K562 (cell line): ENCODE data around the gene IRF6. TPM values are rescaled to one million over a fixed set of nuclear protein-coding genes. Genes with fewer than 3 reads are reported as not detected.

Experiments used
- ATAC-seq: fragments of 200-7000 bp; cut with Tn5 transposase; 3 replicates; pipeline ENCODE4 v1.9.1; 2020; ENCODE audit warnings: moderate library complexity
- BruUV-seq: library from RNA; stranded (reverse); fragments of 400-500 nt; replicated peaks from 2 replicates; lab custom pipeline; 2021; lab: Mats Ljungman, UMichigan
- CTCF ChIA-PET: fragments of 300-600 bp; formaldehyde crosslinking; extraction: SDS; loops from one replicate; lab custom pipeline; 2021; ENCODE audit warnings: low intra/inter-chr PET ratio; lab: Yijun Ruan, JAX
- POLR2A ChIA-PET: fragments of 300-600, 350-650 bp; sonication (Branson Sonifier 250); formaldehyde crosslinking; extraction: SDS; loops from one replicate; lab custom pipeline; 2021; ENCODE audit warnings: antibody characterized with exemption, inconsistent platforms; lab: Yijun Ruan, JAX
- DNase-seq, 4 experiments: peaks; one replicate each; pipeline versions ENCODE4 v3.0.0 to v3.0.0-alpha.2; 2011 to 2018; ENCODE audit warnings: low spot score in 3 of 4, mixed read lengths in 3 of 4; ENCODE audit errors: extremely low read depth in 1 of 4
- FAIRE-seq: peaks from 2 replicates; lab custom pipeline; 2011; peaks lifted over from hg19 to GRCh38; lab: Jason Lieb, UNC
- H2AFZ ChIP-seq: 2 replicates; pipeline ENCODE4 v1.6.0; 2011; ENCODE audit warnings: low read depth, low read length, control low read depth, inconsistent platforms
- H3K27ac ChIP-seq: fragments of 200-600 bp; 3 replicates; pipeline ENCODE4 v1.8.0; 2011; ENCODE audit warnings: low read depth, mild to moderate bottlenecking, control low read depth, inconsistent platforms, low read length, moderate library complexity, mixed read lengths; ENCODE audit errors: extremely low read depth
- H3K27me3 ChIP-seq, 2 experiments: fragments of 300-600 bp in 1 of 2; 2 replicates in 1 of 2; 3 replicates in 1 of 2; pipeline versions ENCODE4 v1.6.0 to v1.8.0; 2011; ENCODE audit warnings: inconsistent platforms in 2 of 2, low read length in 2 of 2, mild to moderate bottlenecking in 1 of 2, mixed read lengths in 1 of 2, moderate library complexity in 1 of 2; ENCODE audit not compliant: control insufficient read depth in 2 of 2, insufficient read depth in 2 of 2
- H3K36me3 ChIP-seq: fragments of 300-600 bp; 3 replicates; pipeline ENCODE4 v1.8.0; 2011; ENCODE audit warnings: mild to moderate bottlenecking, low read length, inconsistent platforms; ENCODE audit not compliant: control insufficient read depth, insufficient read depth
- H3K4me1 ChIP-seq, 2 experiments: fragments of 200-600 bp in 1 of 2; replicated peaks in 1 of 2; 2 replicates in 1 of 2; 3 replicates in 1 of 2; pipeline versions ENCODE4 v1.5.1 to v1.8.0; 2011; ENCODE audit warnings: inconsistent platforms in 2 of 2, low read length in 2 of 2, mild to moderate bottlenecking in 1 of 2, mixed read lengths in 1 of 2, moderate library complexity in 1 of 2; ENCODE audit not compliant: control insufficient read depth in 2 of 2, insufficient read depth in 2 of 2
- H3K4me2 ChIP-seq: 2 replicates; pipeline ENCODE4 v1.6.1; 2011; ENCODE audit warnings: low read length, control low read depth, inconsistent platforms, mixed read lengths; ENCODE audit not compliant: insufficient read depth
- H3K4me3 ChIP-seq: fragments of 200-600 bp; sonication (generic), shearing (Covaris generic); 2 replicates; pipeline ENCODE4 v1.5.1; 2016; ENCODE audit warnings: control low read depth, inconsistent platforms
- H3K79me2 ChIP-seq: fragments of 200-600 bp; 3 replicates; pipeline ENCODE4 v1.8.0; 2011; ENCODE audit warnings: low read length, inconsistent platforms; ENCODE audit not compliant: control insufficient read depth, insufficient read depth
- H3K9ac ChIP-seq, 2 experiments: 2 replicates each; pipeline versions ENCODE4 v1.6.0 to v1.6.1; 2011; ENCODE audit warnings: low read depth in 2 of 2, low read length in 2 of 2, control low read depth in 1 of 2, inconsistent platforms in 1 of 2, mild to moderate bottlenecking in 1 of 2, mixed read lengths in 1 of 2; ENCODE audit not compliant: insufficient read depth in 1 of 2
- H3K9me1 ChIP-seq: one replicate; pipeline ENCODE4 v1.6.0; 2011; ENCODE audit warnings: inconsistent platforms, mild to moderate bottlenecking, low read length, moderate library complexity; ENCODE audit not compliant: control insufficient read depth, insufficient read depth
- H3K9me3 ChIP-seq: replicated peaks from 2 replicates; pipeline ENCODE4 v1.5.1; 2011; ENCODE audit warnings: low read depth, low read length, inconsistent platforms; ENCODE audit not compliant: control insufficient read depth, insufficient read depth
- H4K20me1 ChIP-seq: replicated peaks from 2 replicates; pipeline ENCODE4 v1.6.1; 2011; ENCODE audit warnings: low read length, inconsistent platforms, mixed read lengths; ENCODE audit not compliant: control insufficient read depth, insufficient read depth
- ATF7 ChIP-seq: fragments of 450-650 bp; IDR thresholded peaks from 2 replicates; pipeline ENCODE4 v1.7.1; 2014; ENCODE audit warnings: mild to moderate bottlenecking, moderate library complexity
- EGR1 ChIP-seq: fragments of 450-650 bp; conservative IDR thresholded peaks from 2 replicates; pipeline ENCODE4 v1.6.1; 2017; ENCODE audit warnings: mild to moderate bottlenecking
- JUND ChIP-seq, 2 experiments: IDR thresholded peaks; 2 replicates in 1 of 2; 3 replicates in 1 of 2; pipeline ENCODE4 v1.6.1; 2011; ENCODE audit warnings: borderline replicate concordance in 2 of 2, low read depth in 2 of 2, low read length in 2 of 2, improper control_type of control experiment in 1 of 2, missing biosample characterization in 1 of 2, missing genetic modification characterization in 1 of 2, missing genetic modification reagents in 1 of 2
- KDM1A ChIP-seq, 2 experiments: fragments of 450-650 bp; IDR thresholded peaks; 2 replicates each; pipeline ENCODE4 v1.6.1; 2016; ENCODE audit warnings: mild to moderate bottlenecking in 2 of 2
- MYBL2 ChIP-seq, 2 experiments: fragments of 450-650 bp in 1 of 2; sonication (generic) in 1 of 2; formaldehyde crosslinking in 1 of 2; IDR thresholded peaks; 2 replicates each; pipeline versions ENCODE4 v1.6.1 to v1.8.1; 2017 to 2022; ENCODE audit warnings: borderline replicate concordance in 1 of 2, inconsistent platforms in 1 of 2, low read depth in 1 of 2, mild to moderate bottlenecking in 1 of 2, missing genetic modification reagents in 1 of 2, moderate library complexity in 1 of 2
- MYC ChIP-seq, 2 experiments: fragments of 250-450 bp in 1 of 2; sonication (Bioruptor Pico) in 1 of 2; IDR thresholded peaks; 2 replicates each; pipeline versions ENCODE4 v1.5.1 to v1.6.1; 2012 to 2021; ENCODE audit warnings: low read depth in 2 of 2, borderline replicate concordance in 1 of 2, improper control_type of control experiment in 1 of 2, low read length in 1 of 2, mild to moderate bottlenecking in 1 of 2, moderate library complexity in 1 of 2
- SNIP1 ChIP-seq: fragments of 450-650 bp; IDR thresholded peaks from 2 replicates; pipeline ENCODE4 v1.7.1; 2017; ENCODE audit warnings: low read depth, mild to moderate bottlenecking
- TCF7 ChIP-seq: sonication (generic); IDR thresholded peaks from 2 replicates; pipeline ENCODE4 v1.6.1; 2016; ENCODE audit warnings: antibody characterized with exemption, borderline replicate concordance
- VEZF1 ChIP-seq: fragments of 200-800 bp; sonication (Bioruptor generic); IDR thresholded peaks from 2 replicates; pipeline ENCODE4 v1.6.1; 2017; ENCODE audit warnings: missing genetic modification characterization, missing compliant biosample characterization
- ZFP30 ChIP-seq: fragments of 250-450 bp; sonication (Bioruptor Pico); IDR thresholded peaks from 2 replicates; pipeline ENCODE4 v1.8.0; 2022; ENCODE audit warnings: moderate library complexity, mild to moderate bottlenecking, inconsistent platforms, borderline replicate concordance
- WGBS: fragments of 100-300 bp; shearing (Covaris generic); methylation state at CpG from one replicate; pipeline ENCODE4 v1.1.6; 2016; ENCODE audit warnings: low coverage, mixed read lengths; ENCODE audit not compliant: insufficient coverage; ENCODE audit errors: missing lambda C conversion rate; 5-methylcytosine and 5-hydroxymethylcytosine counted together
- in situ Hi-C: fragments of 300-500 bp; cut with MboI; formaldehyde crosslinking; loops from 4 replicates; pipeline ENCODE4 v1.15.0; 2018; ENCODE audit warnings: inconsistent platforms, mixed read lengths
- intact Hi-C: fragments of 100-400 bp; cut with micrococcal nuclease; formaldehyde crosslinking; loops from 2 replicates; pipeline ENCODE4 v1.14.2; 2022
- polyA plus RNA-seq, 8 experiments: library from polyadenylated mRNA; depleted of rRNA in 4 of 8; stranded (reverse) in 5 of 8; unstranded in 3 of 8; fragments of >200 nt; fragmentation: Nextera tagmentation in 2 of 8; fragmentation: Illumina TruSeq in 1 of 8; extraction: Ambion mirVana in 2 of 8; extraction: Trizol in 1 of 8; gene quantifications; 2 replicates each; pipeline versions ENCODE4 v1.2.1 to v1.2.3, GENCODE V29; 2011 to 2014; ENCODE audit warnings: inconsistent platforms in 1 of 8, missing spikeins in 1 of 8
- total RNA-seq, 7 experiments: library from RNA; depleted of rRNA in 6 of 7; stranded (reverse); fragments of >200 nt in 6 of 7; fragmentation: Illumina TruSeq in 2 of 7; extraction: Trizol in 2 of 7; gene quantifications; 2 replicates each; pipeline versions ENCODE4 v1.2.1 to v1.2.3, GENCODE V29; 2011 to 2021; ENCODE audit warnings: low replicate concordance in 1 of 7
- TF ChIP-seq, protein P1 (sequence below), 2 experiments: fragments of 450-650 bp in 1 of 2; sonication (generic) in 1 of 2; formaldehyde crosslinking in 1 of 2; IDR thresholded peaks in 1 of 2; conservative IDR thresholded peaks in 1 of 2; 2 replicates each; pipeline versions ENCODE4 v1.6.1 to v1.8.1; 2016 to 2023; ENCODE audit warnings: mild to moderate bottlenecking in 2 of 2, moderate library complexity in 2 of 2, inconsistent platforms in 1 of 2, missing genetic modification reagents in 1 of 2

Gene IRF6
- total and polyA plus RNA-seq, 9 of the 15 experiments (the other 6 are each of a cell fraction or from before 2014, with no cell fraction given), result 0.03 to 0.65 (median 0.17) TPM

DNA sequence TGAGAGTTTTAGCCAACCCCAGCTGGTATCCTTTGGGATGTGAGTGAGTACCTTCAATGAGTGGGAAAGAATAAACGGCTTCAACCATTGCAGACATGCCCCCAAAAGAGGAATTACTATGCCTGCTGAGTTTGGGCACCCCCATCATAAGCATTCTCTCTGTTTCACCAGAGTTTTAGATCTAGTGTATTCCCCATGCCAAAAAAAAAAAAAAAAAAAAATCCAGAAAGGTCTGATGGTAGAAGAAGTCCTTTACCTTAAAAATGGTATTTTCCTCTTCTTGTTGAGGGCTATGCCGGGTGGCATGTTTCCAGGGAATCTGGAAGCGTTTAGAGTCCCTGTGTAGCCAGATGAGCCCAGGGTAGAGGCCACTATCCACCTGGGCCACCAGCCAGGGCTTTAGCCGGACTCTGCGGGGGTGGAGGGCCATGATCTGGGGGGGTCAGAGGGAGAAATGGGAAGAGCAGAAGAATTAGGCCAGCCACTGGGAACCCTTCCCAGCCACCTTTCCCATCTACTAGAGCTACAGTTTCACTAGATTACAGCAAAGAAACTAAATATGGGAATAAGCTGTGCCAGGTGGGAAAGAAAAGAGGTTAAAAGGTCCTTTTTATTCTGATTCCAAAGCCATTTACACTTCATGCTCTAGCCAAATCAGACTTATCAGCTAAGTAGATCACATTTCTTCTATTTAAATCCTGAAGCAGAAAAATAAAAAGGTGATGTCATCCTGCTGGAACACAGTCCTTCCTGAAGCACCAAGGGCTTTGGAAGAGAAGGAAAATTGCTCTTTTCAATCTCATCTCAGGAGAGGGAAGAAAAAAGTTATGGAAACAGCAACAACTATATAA, 4.7 kb downstream of the IRF6 start:
- 6% methylated on average over 5 of the region's 5 CpGs for WGBS
- H3K79me2 ChIP-seq, result no peaks in the 10 kb centered on the region

More for the DNA sequence above, 4.7 kb downstream of the IRF6 start:
- BruUV-seq, result no TSS peak
- Histone ChIP-seq H3K9me3 (no peaks in the 10 kb centered on the region), H3K27ac (no peak overlapping the region), H3K4me1 (peaks cover 3 to 9% of the 10 kb centered on the region in 2 experiments; a peak in 4 of 5 replicates), H3K4me3 (no peak overlapping the region), H4K20me1 (no peaks in the 10 kb centered on the region), H2AFZ (no peak overlapping the region), H3K36me3 (no peaks in the 10 kb centered on the region), H3K9me1 (peaks cover 3% of the 10 kb centered on the region), H3K9ac (no peak overlapping the region), H3K27me3 (peaks cover 19 to 30% of the 10 kb centered on the region in 2 experiments; a peak in 4 of 5 replicates), H3K4me2 (no peak overlapping the region)
- CTCF ChIA-PET, result no interaction called here
- in situ Hi-C loops, result no loop called here
- ATAC-seq, result no peak
- FAIRE-seq, result no peak
- intact Hi-C loops, result no loop called here
- POLR2A ChIA-PET, result interaction anchor here (1.2 to 1.3 kb wide), 2 partner anchors 10 to 13 kb away, joined by 4 read pairs; no protein-coding TSS in a partner anchor
- no peak for TF ChIP-seq SNIP1
- peak; percentile 23; the same call in 1 of the 2 replicates for TF ChIP-seq VEZF1 (CRISPR knock-in tag)
- TF ChIP-seq EGR1, result 0 out of 2 replicates have a peak, but pooled peaks have one; percentile 28
- TF ChIP-seq TCF7, result no peak
- TF ChIP-seq ATF7, result 0 out of 2 replicates have a peak, but pooled peaks have one; percentile 16
- TF ChIP-seq, protein P1, sequence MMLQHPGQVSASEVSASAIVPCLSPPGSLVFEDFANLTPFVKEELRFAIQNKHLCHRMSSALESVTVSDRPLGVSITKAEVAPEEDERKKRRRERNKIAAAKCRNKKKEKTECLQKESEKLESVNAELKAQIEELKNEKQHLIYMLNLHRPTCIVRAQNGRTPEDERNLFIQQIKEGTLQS (IDR thresholded peaks at IDR 0.05), result peak; percentile 49
- TF ChIP-seq, protein P1 (CRISPR knock-in tag; conservative IDR thresholded peaks at IDR 0.05), result no peak
- TF ChIP-seq ZFP30, result no peak
- no peak for TF ChIP-seq MYBL2 (IDR thresholded peaks at IDR 0.05; ENCODE audit: low read depth)
- no peak for TF ChIP-seq MYBL2 (CRISPR knock-in tag; IDR thresholded peaks at IDR 0.05; ENCODE audit: borderline replicate concordance)
- TF ChIP-seq KDM1A (IDR thresholded peaks at IDR 0.05), result no peak
- no peak for TF ChIP-seq MYC (IDR thresholded peaks at IDR 0.05; ENCODE audit: low read depth, low read length)
- TF ChIP-seq MYC (CRISPR knock-in tag; IDR thresholded peaks at IDR 0.05; ENCODE audit: borderline replicate concordance, low read depth), result no peak
- TF ChIP-seq JUND (IDR thresholded peaks at IDR 0.05; ENCODE audit: borderline replicate concordance, low read depth, low read length), result no peak
- peak; percentile 21; the same call in 1 of the 3 replicates for TF ChIP-seq JUND (tag; IDR thresholded peaks at IDR 0.05; ENCODE audit: borderline replicate concordance, low read depth, low read length)
- DNase-seq, result no peak
